Endothelial cell of umbilical vein (primary cell): ENCODE data around the gene NOTCH1.

Experiments
- EZH2 ChIP-seq: IDR thresholded peaks from 2 replicates; pipeline ENCODE4 v1.6.1; 2012; ENCODE audit warnings: borderline replicate concordance, low read depth, mild to moderate bottlenecking, moderate library complexity, low read length, inconsistent platforms; ENCODE audit not compliant: severe bottlenecking
- JUN ChIP-seq: IDR thresholded peaks from 2 replicates; pipeline ENCODE4 v1.6.1; 2011; ENCODE audit warnings: borderline replicate concordance, low read depth; ENCODE audit not compliant: insufficient read length, insufficient read depth
- POLR2A ChIP-seq: IDR thresholded peaks from 2 replicates; pipeline ENCODE4 v1.6.1; 2012; ENCODE audit warnings: low read depth, mild to moderate bottlenecking, control low read depth, low read length
- POLR2AphosphoS5 ChIP-seq: IDR thresholded peaks from 2 replicates; pipeline ENCODE4 v1.6.1; 2012; ENCODE audit warnings: low read depth, mild to moderate bottlenecking, control low read depth, low read length, moderate library complexity; ENCODE audit not compliant: insufficient read depth
- TF ChIP-seq, protein P1 (sequence below), 2 donors: IDR thresholded peaks; 1 replicate in 1 of 2; 2 replicates in 1 of 2; pipeline ENCODE4 v1.5.1; 2011; ENCODE audit warnings: low read length in 2 of 2, mild to moderate bottlenecking in 2 of 2, moderate library complexity in 2 of 2, control low read depth in 1 of 2, inconsistent platforms in 1 of 2, low read depth in 1 of 2; ENCODE audit not compliant: insufficient read depth in 1 of 2; ENCODE audit errors: extremely low read depth in 1 of 2
- TF ChIP-seq, protein P2 (sequence below): IDR thresholded peaks from 2 replicates; pipeline ENCODE4 v1.6.1; 2011; ENCODE audit not compliant: insufficient read depth, insufficient read length

DNA sequence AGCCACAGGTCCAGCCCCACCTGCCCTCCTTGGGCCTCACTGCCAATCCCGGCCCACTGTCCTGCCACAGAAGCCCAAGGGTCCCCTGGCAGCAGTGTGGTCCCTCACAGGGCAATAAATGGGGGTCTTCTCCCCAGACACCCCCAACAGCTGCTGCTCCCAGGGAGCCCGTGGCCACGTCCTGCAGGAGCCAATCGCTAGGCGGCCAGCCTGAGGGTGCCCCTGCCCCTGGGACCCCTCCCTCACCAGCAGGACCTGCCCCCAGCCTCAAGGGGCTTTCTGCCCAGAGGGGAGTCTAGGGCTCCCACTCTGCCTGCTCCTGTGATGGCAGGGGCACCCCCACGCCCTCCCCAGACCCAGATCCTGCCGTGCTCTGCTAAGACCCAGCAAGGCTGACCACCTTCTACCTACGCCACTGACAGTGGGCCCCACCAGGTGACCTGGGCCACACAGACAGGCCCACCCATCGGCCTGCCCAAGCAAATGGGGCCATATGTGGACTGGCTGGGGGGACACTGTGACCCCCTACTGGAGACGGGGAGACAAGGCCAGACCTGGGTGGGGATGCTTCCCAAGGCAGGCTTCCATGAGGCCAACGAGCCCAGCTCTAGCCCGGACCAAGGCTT lies 17.0 kb downstream of the NOTCH1 start:
- TF ChIP-seq, protein P1, sequence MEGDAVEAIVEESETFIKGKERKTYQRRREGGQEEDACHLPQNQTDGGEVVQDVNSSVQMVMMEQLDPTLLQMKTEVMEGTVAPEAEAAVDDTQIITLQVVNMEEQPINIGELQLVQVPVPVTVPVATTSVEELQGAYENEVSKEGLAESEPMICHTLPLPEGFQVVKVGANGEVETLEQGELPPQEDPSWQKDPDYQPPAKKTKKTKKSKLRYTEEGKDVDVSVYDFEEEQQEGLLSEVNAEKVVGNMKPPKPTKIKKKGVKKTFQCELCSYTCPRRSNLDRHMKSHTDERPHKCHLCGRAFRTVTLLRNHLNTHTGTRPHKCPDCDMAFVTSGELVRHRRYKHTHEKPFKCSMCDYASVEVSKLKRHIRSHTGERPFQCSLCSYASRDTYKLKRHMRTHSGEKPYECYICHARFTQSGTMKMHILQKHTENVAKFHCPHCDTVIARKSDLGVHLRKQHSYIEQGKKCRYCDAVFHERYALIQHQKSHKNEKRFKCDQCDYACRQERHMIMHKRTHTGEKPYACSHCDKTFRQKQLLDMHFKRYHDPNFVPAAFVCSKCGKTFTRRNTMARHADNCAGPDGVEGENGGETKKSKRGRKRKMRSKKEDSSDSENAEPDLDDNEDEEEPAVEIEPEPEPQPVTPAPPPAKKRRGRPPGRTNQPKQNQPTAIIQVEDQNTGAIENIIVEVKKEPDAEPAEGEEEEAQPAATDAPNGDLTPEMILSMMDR (IDR thresholded peaks at IDR 0.05; ENCODE audit: extremely low read depth in 1 of 2, insufficient read depth in 1 of 2, low read depth in 1 of 2, low read length in 2 of 2): no peak
- TF ChIP-seq POLR2A: no peak
- no peak for TF ChIP-seq JUN
- TF ChIP-seq, protein P2, sequence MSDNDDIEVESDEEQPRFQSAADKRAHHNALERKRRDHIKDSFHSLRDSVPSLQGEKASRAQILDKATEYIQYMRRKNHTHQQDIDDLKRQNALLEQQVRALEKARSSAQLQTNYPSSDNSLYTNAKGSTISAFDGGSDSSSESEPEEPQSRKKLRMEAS: no peak
- no peak for TF ChIP-seq EZH2
- TF ChIP-seq POLR2AphosphoS5: no peak
